CD14-positive monocyte (primary cell): ENCODE results near the gene TBC1D9B. TPM values are rescaled to one million over a fixed set of nuclear protein-coding genes. Genes with fewer than 3 reads are reported as not detected.

Experiments used
- DNase-seq, 3 donors: peaks; one replicate each; pipeline ENCODE4 v3.0.0-alpha.2; 2011 to 2022
- H2AFZ ChIP-seq: 2 replicates; pipeline ENCODE4 v1.6.0; 2012; ENCODE audit warnings: mild to moderate bottlenecking, low read depth, low read length, inconsistent platforms; ENCODE audit not compliant: insufficient read depth, poor library complexity, severe bottlenecking
- H3K27ac ChIP-seq, 2 donors: 1 replicate in 1 of 2; 2 replicates in 1 of 2; pipeline ENCODE4 v1.5.1; 2012 to 2013; ENCODE audit warnings: low read length in 2 of 2, control low read depth in 1 of 2, inconsistent platforms in 1 of 2, low read depth in 1 of 2, mild to moderate bottlenecking in 1 of 2
- H3K27me3 ChIP-seq, 2 donors: one replicate each; pipeline versions ENCODE4 v1.6.0 to v1.6.1; 2011 to 2013; ENCODE audit warnings: low read length in 2 of 2; ENCODE audit not compliant: control insufficient read depth in 2 of 2, insufficient read depth in 2 of 2
- H3K36me3 ChIP-seq, 2 donors: replicated peaks in 1 of 2; 1 replicate in 1 of 2; 2 replicates in 1 of 2; pipeline versions ENCODE4 v1.5.1 to v1.6.1; 2012 to 2013; ENCODE audit warnings: low read length in 2 of 2, control low read depth in 1 of 2, inconsistent platforms in 1 of 2, mild to moderate bottlenecking in 1 of 2; ENCODE audit not compliant: insufficient read depth in 2 of 2, control insufficient read depth in 1 of 2
- H3K4me1 ChIP-seq, 2 donors: 1 replicate in 1 of 2; 2 replicates in 1 of 2; pipeline versions ENCODE4 v1.5.1 to v1.6.1; 2012 to 2013; ENCODE audit warnings: low read length in 2 of 2, control low read depth in 1 of 2, inconsistent platforms in 1 of 2, mild to moderate bottlenecking in 1 of 2, moderate library complexity in 1 of 2; ENCODE audit not compliant: insufficient read depth in 2 of 2, control insufficient read depth in 1 of 2
- H3K4me2 ChIP-seq: replicated peaks from 2 replicates; pipeline ENCODE3; 2012; ENCODE audit warnings: low read length, moderate library complexity, mild to moderate bottlenecking; ENCODE audit not compliant: poor library complexity, severe bottlenecking; ENCODE audit errors: extremely low read depth
- H3K4me3 ChIP-seq, 3 experiments: fragments of 200-600 bp in 1 of 3; sonication (generic) in 1 of 3; replicated peaks in 1 of 3; 1 replicate in 2 of 3; 2 replicates in 1 of 3; pipeline ENCODE4 v1.5.1; 2011 to 2013; ENCODE audit warnings: low read length in 3 of 3, mild to moderate bottlenecking in 3 of 3, control low read depth in 2 of 3, low read depth in 2 of 3, inconsistent platforms in 1 of 3, moderate library complexity in 1 of 3
- H3K79me2 ChIP-seq: 2 replicates; pipeline ENCODE4 v1.6.0; 2012; ENCODE audit warnings: mild to moderate bottlenecking, control low read depth, inconsistent platforms, low read length, moderate library complexity; ENCODE audit not compliant: insufficient read depth
- H3K9ac ChIP-seq: 2 replicates; pipeline ENCODE4 v1.6.0; 2017; ENCODE audit warnings: low read length, mild to moderate bottlenecking; ENCODE audit not compliant: insufficient read depth, poor library complexity, severe bottlenecking
- H3K9me3 ChIP-seq, 2 donors: replicated peaks in 1 of 2; 1 replicate in 1 of 2; 2 replicates in 1 of 2; pipeline versions ENCODE4 v1.5.1 to v1.6.1; 2012 to 2013; ENCODE audit warnings: low read length in 2 of 2, control low read depth in 1 of 2; ENCODE audit not compliant: control insufficient read depth in 1 of 2, insufficient read depth in 1 of 2
- H4K20me1 ChIP-seq: 2 replicates; pipeline ENCODE4 v1.6.0; 2012; ENCODE audit warnings: mild to moderate bottlenecking, low read length, control low read depth, moderate library complexity; ENCODE audit not compliant: insufficient read depth
- H3K27ac Mint-ChIP-seq, 7 donors: one replicate each; pipeline ENCODE4 v1.8.0; 2020; ENCODE audit warnings: mild to moderate bottlenecking in 7 of 7, mixed read lengths in 7 of 7, moderate library complexity in 6 of 7, inconsistent platforms in 2 of 7
- H3K27me3 Mint-ChIP-seq, 3 donors: one replicate each; pipeline ENCODE4 v1.8.0; 2021 to 2022; ENCODE audit warnings: low read depth in 3 of 3, mild to moderate bottlenecking in 3 of 3, mixed read lengths in 3 of 3, moderate library complexity in 3 of 3, inconsistent platforms in 1 of 3
- H3K36me3 Mint-ChIP-seq, 2 donors: one replicate each; pipeline ENCODE4 v1.8.0; 2020; ENCODE audit warnings: mixed read lengths in 2 of 2, inconsistent platforms in 1 of 2, mild to moderate bottlenecking in 1 of 2
- H3K4me1 Mint-ChIP-seq: one replicate; pipeline ENCODE4 v1.8.0; 2020; ENCODE audit warnings: mild to moderate bottlenecking, mixed read lengths
- H3K4me3 Mint-ChIP-seq, 2 donors: one replicate each; pipeline ENCODE4 v1.8.0; 2020; ENCODE audit warnings: mild to moderate bottlenecking in 2 of 2, mixed read lengths in 2 of 2, moderate library complexity in 1 of 2
- H3K9me3 Mint-ChIP-seq, 7 donors: one replicate each; pipeline ENCODE4 v1.8.0; 2020 to 2022; ENCODE audit warnings: mixed read lengths in 7 of 7, mild to moderate bottlenecking in 6 of 7, moderate library complexity in 6 of 7, inconsistent platforms in 2 of 7
- WGBS: methylation state at CpG from one replicate; pipeline ENCODE4 v1.1.5; 2013; ENCODE audit warnings: missing lambda C conversion rate; ENCODE audit not compliant: insufficient coverage; 5-methylcytosine and 5-hydroxymethylcytosine counted together
- intact Hi-C, 2 donors: fragments of 100-400 bp; cut with micrococcal nuclease; formaldehyde crosslinking; loops; one replicate each; pipeline versions ENCODE4 v1.15.0 to v1.15.1; 2023
- polyA plus RNA-seq, 3 donors: library from polyadenylated mRNA; depleted of rRNA in 1 of 3; unstranded in 2 of 3; stranded (reverse) in 1 of 3; fragments of 300-500 nt in 2 of 3; fragments of >200 nt in 1 of 3; fragmentation: Illumina TruSeq in 2 of 3; gene quantifications; 1 replicate in 2 of 3; 2 replicates in 1 of 3; pipeline ENCODE4 v1.2.3, GENCODE V29; 2012 to 2021
- TF ChIP-seq, protein P1 (sequence below): fragments of 200-600 bp; IDR thresholded peaks from one replicate; pipeline ENCODE4 v1.8.0; 2022; ENCODE audit warnings: antibody characterized with exemption, mild to moderate bottlenecking

TBC1D9B gene
- polyA plus RNA-seq, 3 donors, result 13.4 to 116 (median 26.3) TPM

GRCh38 chr5:179930788-179931473 lies 23.2 kb upstream of the TBC1D9B start:
- H3K36me3 ChIP-seq, result peaks cover 0 to 3% of the 10 kb centered on the region in 2 donors
- DNase-seq, result no peak
- H3K4me2 ChIP-seq, result no peak overlapping the region
- H3K4me3 Mint-ChIP-seq, result no peak overlapping the region
- H3K4me3 ChIP-seq, result no peak overlapping the region
- H3K9me3 Mint-ChIP-seq, result peaks cover 0 to 19% (median 6%) of the 10 kb centered on the region in 7 donors
- WGBS, result 100% methylated on average over 3 of the region's 8 CpGs
- H3K27ac Mint-ChIP-seq, result no peak overlapping the region
- no peak overlapping the region for H2AFZ ChIP-seq
- no peaks in the 10 kb centered on the region for H3K79me2 ChIP-seq
- TF ChIP-seq, protein P1, sequence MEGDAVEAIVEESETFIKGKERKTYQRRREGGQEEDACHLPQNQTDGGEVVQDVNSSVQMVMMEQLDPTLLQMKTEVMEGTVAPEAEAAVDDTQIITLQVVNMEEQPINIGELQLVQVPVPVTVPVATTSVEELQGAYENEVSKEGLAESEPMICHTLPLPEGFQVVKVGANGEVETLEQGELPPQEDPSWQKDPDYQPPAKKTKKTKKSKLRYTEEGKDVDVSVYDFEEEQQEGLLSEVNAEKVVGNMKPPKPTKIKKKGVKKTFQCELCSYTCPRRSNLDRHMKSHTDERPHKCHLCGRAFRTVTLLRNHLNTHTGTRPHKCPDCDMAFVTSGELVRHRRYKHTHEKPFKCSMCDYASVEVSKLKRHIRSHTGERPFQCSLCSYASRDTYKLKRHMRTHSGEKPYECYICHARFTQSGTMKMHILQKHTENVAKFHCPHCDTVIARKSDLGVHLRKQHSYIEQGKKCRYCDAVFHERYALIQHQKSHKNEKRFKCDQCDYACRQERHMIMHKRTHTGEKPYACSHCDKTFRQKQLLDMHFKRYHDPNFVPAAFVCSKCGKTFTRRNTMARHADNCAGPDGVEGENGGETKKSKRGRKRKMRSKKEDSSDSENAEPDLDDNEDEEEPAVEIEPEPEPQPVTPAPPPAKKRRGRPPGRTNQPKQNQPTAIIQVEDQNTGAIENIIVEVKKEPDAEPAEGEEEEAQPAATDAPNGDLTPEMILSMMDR, result no peak
- peaks cover 0 to 3% of the 10 kb centered on the region in 2 donors for H3K9me3 ChIP-seq
- peaks cover 12 to 17% of the 10 kb centered on the region in 2 donors for H3K36me3 Mint-ChIP-seq
- peaks cover 0 to 4% (median 2%) of the 10 kb centered on the region in 3 donors for H3K27me3 Mint-ChIP-seq
- peaks cover 0 to 4% of the 10 kb centered on the region in 2 donors for H3K4me1 ChIP-seq
- no peaks in the 10 kb centered on the region for H3K27me3 ChIP-seq
- H4K20me1 ChIP-seq, result no peaks in the 10 kb centered on the region
- no peak overlapping the region for H3K27ac ChIP-seq
- H3K9ac ChIP-seq, result no peak overlapping the region
- peaks cover 8% of the 10 kb centered on the region for H3K4me1 Mint-ChIP-seq
- intact Hi-C loops, result no loop called here

- Mint-ChIP-seq H3K9me3 (peaks cover 0 to 26% (median 11%) of the 10 kb centered on the region in 7 donors), H3K27ac (peak overlapping the region in 2 of 7 donors; percentile 13 to 72), H3K27me3 (peaks cover 0 to 4% (median 2%) of the 10 kb centered on the region in 3 donors), H3K4me1 (peaks cover 14% of the 10 kb centered on the region), H3K4me3 (peak overlapping the region in 1 of 2 donors; percentile 47), H3K36me3 (no peaks in the 10 kb centered on the region)
- H3K36me3 ChIP-seq, result no peaks in the 10 kb centered on the region
- no peak overlapping the region for H3K4me2 ChIP-seq
- no peaks in the 10 kb centered on the region for H3K27me3 ChIP-seq
- no peak overlapping the region for H2AFZ ChIP-seq
- H3K27ac ChIP-seq, result no peak overlapping the region
- intact Hi-C loops, result no loop called here
- DNase-seq, result peak in 2 of 3 donors; percentile 37 to 55
- no peak overlapping the region for H3K9ac ChIP-seq
- no peaks in the 10 kb centered on the region for H4K20me1 ChIP-seq
- peaks cover 6 to 13% of the 10 kb centered on the region in 2 donors for H3K4me1 ChIP-seq
- no peak overlapping the region for H3K4me3 ChIP-seq
- peaks cover 0 to 3% of the 10 kb centered on the region in 2 donors for H3K9me3 ChIP-seq
- TF ChIP-seq, protein P1, result no peak
- H3K79me2 ChIP-seq, result no peaks in the 10 kb centered on the region
- 17% methylated on average over 2 of the region's 7 CpGs for WGBS
These were observed 20.1 kb upstream of the TBC1D9B start for GRCh38 chr5:179927824-179928223.
